HepG2 (cell line): ENCODE data around the gene TNFRSF13B. TPM values are rescaled to one million over a fixed set of nuclear protein-coding genes. Genes with fewer than 3 reads are reported as not detected.

Source experiments
- ATAC-seq: fragments of 200-7000 bp; cut with Tn5 transposase; 3 replicates; pipeline ENCODE4 v1.9.1; 2020; ENCODE audit warnings: mild to moderate bottlenecking, moderate library complexity
- BruUV-seq: library from RNA; stranded (reverse); fragments of 400-500 nt; replicated peaks from 2 replicates; lab custom pipeline; 2021; lab: Mats Ljungman, UMichigan
- CTCF ChIA-PET: fragments of 300-600 bp; formaldehyde crosslinking; extraction: SDS; loops from one replicate; lab custom pipeline; 2021; ENCODE audit warnings: low total read pairs, inconsistent platforms, low intra/inter-chr PET ratio; lab: Yijun Ruan, JAX
- POLR2A ChIA-PET: fragments of 350-600 bp; sonication (Branson Sonifier 250); formaldehyde crosslinking; loops from one replicate; lab custom pipeline; 2020; ENCODE audit warnings: antibody characterized with exemption, inconsistent platforms; lab: Yijun Ruan, JAX
- DNase-seq: peaks from one replicate; pipeline ENCODE4 v3.0.0-alpha.2; 2015; ENCODE audit warnings: low spot score
- FAIRE-seq: peaks from 3 replicates; lab custom pipeline; 2011; peaks lifted over from hg19 to GRCh38; lab: Jason Lieb, UNC
- H2AFZ ChIP-seq: one replicate; pipeline ENCODE4 v1.6.1; 2011; ENCODE audit warnings: low read length, inconsistent platforms
- H3K27ac ChIP-seq: fragments of 300-600 bp; 3 replicates; pipeline ENCODE4 v1.8.0; 2011; ENCODE audit warnings: mixed run types, mild to moderate bottlenecking, mixed read lengths, low read length, inconsistent platforms; ENCODE audit not compliant: insufficient read depth; ENCODE audit errors: extremely low read length
- H3K27me3 ChIP-seq, 2 experiments: fragments of 200-600 bp in 1 of 2; 2 replicates in 1 of 2; 3 replicates in 1 of 2; pipeline versions ENCODE4 v1.6.0 to v1.8.0; 2011; ENCODE audit warnings: low read length in 2 of 2, mild to moderate bottlenecking in 2 of 2, moderate library complexity in 2 of 2, inconsistent platforms in 1 of 2; ENCODE audit not compliant: insufficient read depth in 2 of 2, control insufficient read depth in 1 of 2
- H3K36me3 ChIP-seq, 2 experiments: fragments of 200-600 bp in 1 of 2; replicated peaks in 1 of 2; 2 replicates in 1 of 2; 3 replicates in 1 of 2; pipeline versions ENCODE4 v1.5.1 to v1.8.0; 2011; ENCODE audit warnings: low read length in 2 of 2, inconsistent platforms in 1 of 2; ENCODE audit not compliant: insufficient read depth in 2 of 2, control insufficient read depth in 1 of 2
- H3K4me1 ChIP-seq: 2 replicates; pipeline ENCODE4 v1.5.1; 2012; ENCODE audit warnings: low read length, inconsistent platforms; ENCODE audit not compliant: insufficient read depth
- H3K4me2 ChIP-seq: 2 replicates; pipeline ENCODE4 v1.6.0; 2011; ENCODE audit warnings: low read depth, low read length, inconsistent platforms
- H3K4me3 ChIP-seq, 3 experiments: fragments of 200-600 bp in 1 of 3; sonication (generic), shearing (Covaris generic) in 1 of 3; replicated peaks in 1 of 3; 2 replicates each; pipeline ENCODE4 v1.5.1; 2011 to 2016; ENCODE audit warnings: low read length in 3 of 3, inconsistent platforms in 2 of 3, low read depth in 2 of 3, mild to moderate bottlenecking in 2 of 3, control low read depth in 1 of 3, mixed read lengths in 1 of 3; ENCODE audit not compliant: insufficient read depth in 1 of 3
- H3K79me2 ChIP-seq: one replicate; pipeline ENCODE4 v1.6.1; 2011; ENCODE audit warnings: low read length, inconsistent platforms; ENCODE audit not compliant: insufficient read depth
- H3K9ac ChIP-seq: 2 replicates; pipeline ENCODE4 v1.6.0; 2011; ENCODE audit warnings: mild to moderate bottlenecking, low read depth, low read length, inconsistent platforms; ENCODE audit not compliant: insufficient read depth
- H3K9me3 ChIP-seq: 2 replicates; pipeline ENCODE4 v1.5.1; 2012; ENCODE audit warnings: mild to moderate bottlenecking, low read length
- H4K20me1 ChIP-seq: 2 replicates; pipeline ENCODE4 v1.6.0; 2011; ENCODE audit warnings: inconsistent platforms, mild to moderate bottlenecking, low read length, moderate library complexity; ENCODE audit not compliant: insufficient read depth
- AGO1 ChIP-seq: fragments of 200-400 bp; formaldehyde crosslinking; IDR thresholded peaks from 2 replicates; pipeline ENCODE4 v1.6.1; 2017; ENCODE audit warnings: mild to moderate bottlenecking, low read depth, low read length, moderate library complexity; ENCODE audit not compliant: poor library complexity, severe bottlenecking
- HNF4G ChIP-seq, 2 experiments: sonication (generic) in 1 of 2; formaldehyde crosslinking in 1 of 2; IDR thresholded peaks; 2 replicates each; pipeline versions ENCODE4 v1.4.0 to v1.6.1; 2011 to 2020; ENCODE audit warnings: borderline replicate concordance in 2 of 2, low read depth in 2 of 2, mild to moderate bottlenecking in 2 of 2, low read length in 1 of 2, missing genetic modification reagents in 1 of 2, moderate library complexity in 1 of 2
- IKZF1 ChIP-seq: fragments of 450-650 bp; IDR thresholded peaks from 2 replicates; pipeline ENCODE4 v1.7.1; 2016
- MAF1 ChIP-seq: sonication (generic); formaldehyde crosslinking; IDR thresholded peaks from 2 replicates; pipeline ENCODE4 v1.5.0; 2020; ENCODE audit warnings: missing genetic modification reagents, borderline replicate concordance
- MXD3 ChIP-seq: IDR thresholded peaks from 2 replicates; pipeline ENCODE4 v1.6.1; 2016; ENCODE audit warnings: mild to moderate bottlenecking, missing biosample characterization, missing genetic modification reagents
- NKX3-1 ChIP-seq: sonication (generic); formaldehyde crosslinking; IDR thresholded peaks from 2 replicates; pipeline ENCODE4 v1.5.0; 2020; ENCODE audit warnings: missing genetic modification reagents
- SMYD3 ChIP-seq: sonication (generic); formaldehyde crosslinking; IDR thresholded peaks from 2 replicates; pipeline ENCODE4 v1.8.1; 2023; ENCODE audit warnings: mild to moderate bottlenecking, missing genetic modification reagents
- SP2 ChIP-seq: sonication (generic); formaldehyde crosslinking; IDR thresholded peaks from 2 replicates; pipeline ENCODE4 v1.5.1; 2020; ENCODE audit warnings: mild to moderate bottlenecking, missing genetic modification reagents
- STAG1 ChIP-seq: sonication (generic); formaldehyde crosslinking; IDR thresholded peaks from 2 replicates; pipeline ENCODE4 v1.4.0; 2020; ENCODE audit warnings: missing genetic modification reagents
- ZBTB2 ChIP-seq: sonication (generic); formaldehyde crosslinking; IDR thresholded peaks from 2 replicates; pipeline ENCODE4 v1.8.0; 2022; ENCODE audit warnings: low read depth, missing genetic modification reagents
- ZBTB25 ChIP-seq: IDR thresholded peaks from 2 replicates; pipeline ENCODE4 v1.6.1; 2018; ENCODE audit warnings: missing genetic modification reagents
- ZNF556 ChIP-seq: sonication (generic); formaldehyde crosslinking; IDR thresholded peaks from 2 replicates; pipeline ENCODE4 v1.4.0; 2020; ENCODE audit warnings: mild to moderate bottlenecking, missing genetic modification reagents, borderline replicate concordance
- ZNF569 ChIP-seq: sonication (generic); formaldehyde crosslinking; IDR thresholded peaks from 2 replicates; pipeline ENCODE4 v1.5.0; 2020; ENCODE audit warnings: mild to moderate bottlenecking, missing genetic modification reagents, moderate library complexity, borderline replicate concordance
- ZZZ3 ChIP-seq: sonication (generic); formaldehyde crosslinking; IDR thresholded peaks from 2 replicates; pipeline ENCODE4 v1.4.0; 2020; ENCODE audit warnings: missing genetic modification reagents, mild to moderate bottlenecking, borderline replicate concordance
- WGBS: methylation state at CpG from one replicate; pipeline ENCODE4 v1.1.6; 2017; ENCODE audit warnings: low lambda C conversion rate; 5-methylcytosine and 5-hydroxymethylcytosine counted together
- in situ Hi-C: cut with HindIII; loops from 2 replicates; pipeline ENCODE4 v1.10.0; 2017; ENCODE audit warnings: low pct_unique_long_range_greater_than_20kb; ENCODE audit not compliant: extremely low pct_ligation_motif_present
- intact Hi-C: fragments of 100-400 bp; cut with micrococcal nuclease; formaldehyde crosslinking; loops from one replicate; pipeline ENCODE4 v1.10.0; 2022; ENCODE audit not compliant: unreplicated experiment
- polyA plus RNA-seq, 8 experiments: library from polyadenylated mRNA; depleted of rRNA in 3 of 8; stranded (reverse) in 7 of 8; unstranded in 1 of 8; fragments of >200 nt; fragmentation: Illumina TruSeq in 4 of 8; extraction: Trizol in 4 of 8; gene quantifications; 2 replicates each; pipeline versions ENCODE4 v1.2.1 to v1.2.3, GENCODE V29; 2011 to 2016; ENCODE audit warnings: low read depth in 4 of 8, missing spikeins in 1 of 8, mixed read lengths in 1 of 8; ENCODE audit not compliant: insufficient read depth in 1 of 8
- total RNA-seq, 5 experiments: library from RNA; depleted of rRNA; stranded (reverse); fragments of >200 nt; fragmentation: Illumina TruSeq; extraction: Trizol; gene quantifications; 2 replicates each; pipeline ENCODE4 v1.2.3, GENCODE V29; 2016; ENCODE audit warnings: low read depth in 1 of 5
- TF ChIP-seq, protein P1 (sequence below): sonication (generic); formaldehyde crosslinking; IDR thresholded peaks from 2 replicates; pipeline ENCODE4 v1.8.1; 2022; ENCODE audit warnings: low read depth, mild to moderate bottlenecking, missing genetic modification reagents

The TNFRSF13B gene
- total and polyA plus RNA-seq, 2 of the 13 experiments (the other 11 are each of a cell fraction or from before 2014, with no cell fraction given): not detected

DNA sequence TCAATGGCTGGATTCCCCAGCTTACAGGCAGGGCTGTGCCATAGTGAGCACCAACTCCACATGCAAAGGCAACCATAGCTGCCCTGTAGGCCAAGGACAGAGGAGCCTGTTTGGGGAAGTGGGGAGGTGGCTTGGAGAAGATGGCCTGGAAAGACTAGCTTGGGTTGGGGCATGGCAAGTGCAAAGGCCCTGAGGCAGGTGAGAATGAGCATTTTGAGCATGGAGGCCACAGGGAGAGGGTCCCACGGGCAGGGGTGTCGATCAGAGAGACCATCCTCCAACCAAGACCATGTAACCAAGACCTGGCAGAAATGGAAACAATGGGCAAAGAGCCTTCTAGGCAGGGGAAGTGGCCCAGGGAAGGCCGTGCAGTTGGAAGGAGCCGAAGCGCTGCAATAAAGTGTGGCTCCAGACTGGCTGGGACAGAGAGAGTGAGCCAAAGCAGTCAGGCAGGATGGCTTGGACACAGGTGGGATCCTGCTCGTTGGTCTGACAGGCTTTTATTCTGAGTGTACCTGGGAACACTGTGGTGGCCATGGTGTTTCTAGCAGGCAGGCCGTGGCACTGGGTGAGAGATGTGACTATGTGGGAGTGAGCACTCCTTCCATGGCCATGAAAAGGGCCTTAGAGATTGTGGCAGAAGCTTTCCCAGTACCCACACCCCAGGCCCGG, 45.6 kb upstream of the TNFRSF13B start:
- peaks cover 0 to 5% of the 10 kb centered on the region in 2 experiments; a peak in 3 of 5 replicates for H3K27me3 ChIP-seq
- no peak for ATAC-seq
- no peaks in the 10 kb centered on the region for H4K20me1 ChIP-seq
- no peak for DNase-seq
- 74% methylated on average over 6 of the region's 8 CpGs for WGBS
- FAIRE-seq: no peak
- H3K27ac ChIP-seq: no peak overlapping the region
- H3K9me3 ChIP-seq: no peaks in the 10 kb centered on the region
- TF ChIP-seq NKX3-1 (CRISPR knock-in tag) (no peak), MXD3 (CRISPR knock-in tag) (no peak), IKZF1 (no peak), HNF4G (IDR thresholded peaks at IDR 0.05; ENCODE audit: borderline replicate concordance, low read depth, low read length) (no peak), HNF4G (CRISPR knock-in tag; IDR thresholded peaks at IDR 0.05; ENCODE audit: borderline replicate concordance, low read depth) (no peak), AGO1 (no peak), ZZZ3 (CRISPR knock-in tag) (no peak), ZNF556 (no peak), ZBTB25 (CRISPR knock-in tag) (no peak), STAG1 (CRISPR knock-in tag) (no peak), SP2 (CRISPR knock-in tag) (no peak), ZNF569 (CRISPR knock-in tag) (no peak), ZBTB2 (no peak), SMYD3 (CRISPR knock-in tag) (no peak), MAF1 (CRISPR knock-in tag) (no peak)
- TF ChIP-seq, protein P1, sequence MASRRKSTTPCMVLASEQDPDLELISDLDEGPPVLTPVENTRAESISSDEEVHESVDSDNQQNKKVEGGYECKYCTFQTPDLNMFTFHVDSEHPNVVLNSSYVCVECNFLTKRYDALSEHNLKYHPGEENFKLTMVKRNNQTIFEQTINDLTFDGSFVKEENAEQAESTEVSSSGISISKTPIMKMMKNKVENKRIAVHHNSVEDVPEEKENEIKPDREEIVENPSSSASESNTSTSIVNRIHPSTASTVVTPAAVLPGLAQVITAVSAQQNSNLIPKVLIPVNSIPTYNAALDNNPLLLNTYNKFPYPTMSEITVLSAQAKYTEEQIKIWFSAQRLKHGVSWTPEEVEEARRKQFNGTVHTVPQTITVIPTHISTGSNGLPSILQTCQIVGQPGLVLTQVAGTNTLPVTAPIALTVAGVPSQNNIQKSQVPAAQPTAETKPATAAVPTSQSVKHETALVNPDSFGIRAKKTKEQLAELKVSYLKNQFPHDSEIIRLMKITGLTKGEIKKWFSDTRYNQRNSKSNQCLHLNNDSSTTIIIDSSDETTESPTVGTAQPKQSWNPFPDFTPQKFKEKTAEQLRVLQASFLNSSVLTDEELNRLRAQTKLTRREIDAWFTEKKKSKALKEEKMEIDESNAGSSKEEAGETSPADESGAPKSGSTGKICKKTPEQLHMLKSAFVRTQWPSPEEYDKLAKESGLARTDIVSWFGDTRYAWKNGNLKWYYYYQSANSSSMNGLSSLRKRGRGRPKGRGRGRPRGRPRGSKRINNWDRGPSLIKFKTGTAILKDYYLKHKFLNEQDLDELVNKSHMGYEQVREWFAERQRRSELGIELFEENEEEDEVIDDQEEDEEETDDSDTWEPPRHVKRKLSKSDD: no peak
- TF ChIP-seq, all 625 proteins: peak for 0
- in situ Hi-C loops: no loop called here
- no peak overlapping the region for H3K9ac ChIP-seq
- CTCF ChIA-PET: no interaction called here
- no peak overlapping the region for H3K4me2 ChIP-seq
- H2AFZ ChIP-seq: no peak overlapping the region
- H3K36me3 ChIP-seq: no peaks in the 10 kb centered on the region
- POLR2A ChIA-PET: no interaction called here
- no peak overlapping the region for H3K4me3 ChIP-seq
- H3K4me1 ChIP-seq: peaks cover 39% of the 10 kb centered on the region
- intact Hi-C loops: no loop called here
- BruUV-seq: no TSS peak
- no peaks in the 10 kb centered on the region for H3K79me2 ChIP-seq
